WI38 (cell line): ENCODE results near the gene CADPS2.

ENCODE experiments used
- H3K4me3 ChIP-seq: 2 replicates; pipeline ENCODE4 v1.5.1; 2011; ENCODE audit warnings: low read depth, mild to moderate bottlenecking, control low read depth, low read length
- CTCF ChIP-seq: IDR thresholded peaks from 2 replicates; pipeline ENCODE4 v1.5.1; 2012; ENCODE audit warnings: low read depth, mild to moderate bottlenecking, control low read depth, low read length

The CADPS2 gene

GRCh38 chr7:122549578-122549977, 336.7 kb downstream of the CADPS2 start:
- no peak for TF ChIP-seq CTCF
- no peak overlapping the region for H3K4me3 ChIP-seq

GRCh38 chr7:122546496-122546895, 339.8 kb downstream of the CADPS2 start:
- no peak overlapping the region for H3K4me3 ChIP-seq
- no peak for TF ChIP-seq CTCF

GRCh38 chr7:122544463-122544862, 341.8 kb downstream of the CADPS2 start:
- H3K4me3 ChIP-seq: no peak overlapping the region
- no peak for TF ChIP-seq CTCF

- TF ChIP-seq CTCF: no peak
- no peak overlapping the region for H3K4me3 ChIP-seq
These were observed 342.4 kb downstream of the CADPS2 start for GRCh38 chr7:122543891-122544290.

GRCh38 chr7:122543166-122543565, 343.1 kb downstream of the CADPS2 start:
- no peak overlapping the region for H3K4me3 ChIP-seq
- no peak for TF ChIP-seq CTCF

GRCh38 chr7:122535086-122535485, 351.2 kb downstream of the CADPS2 start:
- no peak for TF ChIP-seq CTCF
- H3K4me3 ChIP-seq: no peak overlapping the region

GRCh38 chr7:122532406-122533269, 353.6 kb downstream of the CADPS2 start:
- TF ChIP-seq CTCF: no peak
- no peak overlapping the region for H3K4me3 ChIP-seq
